Activated CD4-positive, alpha-beta T cell treated with anti-CD3 and anti-CD28 coated beads, Interleukin-2, amount 50 U/mL, for 24 hours (primary cell): ENCODE measurements around the gene XAB2.

Experiments
- DNase-seq, 2 donors: peaks; one replicate each; pipeline ENCODE4 v3.0.0-alpha.2; 2020; ENCODE audit warnings: low read depth in 1 of 2, low spot score in 1 of 2

Gene XAB2

GRCh38 chr19:7612282-7613274, 16.8 kb downstream of the XAB2 start:
- no peak for DNase-seq

- no peak for DNase-seq
Observed at GRCh38 chr19:7611541-7612279, 17.6 kb downstream of the XAB2 start.

DNA sequence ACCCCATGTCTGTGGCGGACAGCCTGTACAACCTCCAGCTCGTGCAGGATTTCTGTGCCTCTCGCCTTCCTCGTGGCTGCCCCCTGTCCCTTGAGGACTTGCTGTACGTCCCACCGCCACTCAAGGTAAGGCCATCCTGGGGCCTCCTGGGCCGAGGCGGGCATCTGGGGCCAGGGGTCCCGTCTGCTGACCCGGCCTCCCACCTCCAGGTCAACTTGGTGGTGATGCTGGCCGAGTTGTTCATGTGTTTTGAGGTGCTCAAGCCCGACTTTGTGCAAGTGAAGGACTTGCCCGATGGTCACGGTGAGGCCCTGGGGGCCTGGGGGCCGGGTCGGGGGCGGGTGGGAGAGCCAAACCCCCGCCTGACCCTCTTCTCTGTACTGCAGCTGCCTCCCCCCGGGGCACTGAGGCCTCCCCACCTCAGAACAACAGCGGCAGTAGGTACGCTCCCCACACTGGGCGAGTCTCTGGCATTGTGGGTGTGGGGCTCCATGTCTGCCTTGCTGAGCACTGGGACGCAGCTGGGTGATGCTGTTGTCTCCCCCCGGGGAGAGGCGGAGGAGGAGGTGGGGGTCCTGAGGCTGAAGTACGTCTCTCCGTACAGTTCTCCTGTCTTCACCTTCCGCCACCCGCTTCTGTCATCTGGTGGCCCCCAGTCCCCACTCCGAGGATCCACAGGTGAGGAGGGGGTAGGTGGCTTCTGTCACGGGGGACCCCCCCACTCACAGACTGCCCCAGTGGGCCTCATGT, 18.7 kb downstream of the XAB2 start:
- no peak for DNase-seq

- DNase-seq, result no peak
Observed at GRCh38 chr19:7607874-7608560, 21.3 kb downstream of the XAB2 start.

DNA sequence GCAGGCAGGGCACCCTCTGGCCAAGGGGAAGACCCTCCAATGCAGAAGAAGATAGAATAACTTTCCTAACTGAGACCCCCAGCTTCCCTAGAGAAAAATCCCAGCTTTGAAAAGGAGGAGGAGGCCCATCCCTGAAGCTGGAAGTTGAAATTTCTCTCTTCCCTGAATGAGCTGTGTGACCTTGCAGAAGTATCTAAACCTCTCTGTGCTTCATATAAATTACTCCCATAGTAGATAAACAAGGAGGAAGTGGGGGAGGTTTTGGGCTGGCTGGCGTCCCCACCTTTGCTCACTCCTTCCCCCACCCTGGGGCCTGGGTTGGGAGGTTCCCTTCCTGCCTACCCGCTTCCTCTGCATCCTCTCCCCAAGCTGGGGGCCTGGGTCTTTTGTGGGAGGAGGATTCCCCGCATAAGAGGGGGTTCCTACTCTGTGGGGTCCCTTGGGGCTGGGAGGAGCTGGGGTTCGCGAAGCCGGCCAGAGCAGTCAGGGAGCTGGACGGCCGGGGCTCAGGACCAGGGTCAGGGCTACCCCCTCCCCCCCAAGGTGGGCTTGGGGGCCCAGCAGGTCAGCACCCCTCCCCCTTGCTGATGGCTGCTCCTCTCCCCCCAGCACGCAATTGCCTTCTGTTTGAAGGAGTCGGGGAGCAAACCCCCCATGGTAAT, 22.0 kb downstream of the XAB2 start:
- DNase-seq, result no peak

DNA sequence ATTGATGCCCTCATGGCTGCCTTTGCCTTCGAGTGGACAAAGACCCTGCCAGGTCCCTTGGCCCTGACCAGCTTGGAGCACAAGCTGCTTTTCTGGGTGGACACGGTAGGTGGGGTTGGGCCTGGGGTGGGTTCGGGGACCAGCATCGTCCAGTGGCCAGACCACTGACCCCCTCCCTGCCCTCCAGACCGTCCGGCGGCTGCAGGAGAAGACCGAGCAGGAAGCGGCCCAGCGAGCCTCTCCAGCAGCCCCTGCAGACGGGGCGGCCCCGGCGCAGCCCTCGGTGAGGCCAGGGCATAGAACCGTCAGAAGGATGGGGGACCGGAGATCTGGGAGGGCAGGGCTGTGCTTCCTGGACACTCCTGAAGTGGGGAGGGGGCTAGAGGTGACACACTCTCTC, 23.1 kb downstream of the XAB2 start:
- DNase-seq, result no peak

GRCh38 chr19:7605490-7606222, 23.7 kb downstream of the XAB2 start:
- no peak for DNase-seq

- no peak for DNase-seq
Observed at GRCh38 chr19:7603919-7604318, 25.4 kb downstream of the XAB2 start.

DNA sequence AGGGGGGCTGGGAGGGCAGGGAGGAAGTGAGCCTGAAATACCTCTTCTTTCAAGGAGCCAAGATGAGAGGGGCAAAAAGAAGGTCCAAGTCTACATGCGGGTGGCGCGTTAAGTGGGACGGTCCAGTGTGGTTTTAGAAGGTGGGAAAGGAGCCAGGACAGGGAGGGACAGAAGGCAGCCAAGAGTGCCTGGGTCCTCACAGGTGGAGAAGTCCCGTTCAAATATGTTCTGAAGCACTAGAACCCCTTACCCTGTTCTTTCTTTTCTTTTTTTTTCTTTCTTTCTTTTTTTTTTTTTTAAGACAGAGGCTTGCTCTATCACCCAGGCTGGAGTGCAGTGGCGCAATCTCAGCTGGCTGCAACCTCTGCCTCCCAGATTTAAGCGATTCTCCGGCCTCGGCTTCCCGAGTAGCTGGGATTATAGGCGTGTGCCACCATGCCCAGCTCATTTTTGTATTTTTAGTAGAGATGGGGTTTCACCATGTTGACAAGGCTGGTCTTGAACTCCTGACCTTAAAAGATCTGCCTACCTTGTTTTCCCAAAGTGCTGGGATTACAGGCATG, 26.3 kb downstream of the XAB2 start:
- DNase-seq, result no peak

GRCh38 chr19:7602240-7602934, 27.0 kb downstream of the XAB2 start:
- DNase-seq, result no peak

- DNase-seq, result no peak
Observed at GRCh38 chr19:7600721-7601120, 28.6 kb downstream of the XAB2 start.

GRCh38 chr19:7598180-7598579, 31.2 kb downstream of the XAB2 start:
- no peak for DNase-seq

DNA sequence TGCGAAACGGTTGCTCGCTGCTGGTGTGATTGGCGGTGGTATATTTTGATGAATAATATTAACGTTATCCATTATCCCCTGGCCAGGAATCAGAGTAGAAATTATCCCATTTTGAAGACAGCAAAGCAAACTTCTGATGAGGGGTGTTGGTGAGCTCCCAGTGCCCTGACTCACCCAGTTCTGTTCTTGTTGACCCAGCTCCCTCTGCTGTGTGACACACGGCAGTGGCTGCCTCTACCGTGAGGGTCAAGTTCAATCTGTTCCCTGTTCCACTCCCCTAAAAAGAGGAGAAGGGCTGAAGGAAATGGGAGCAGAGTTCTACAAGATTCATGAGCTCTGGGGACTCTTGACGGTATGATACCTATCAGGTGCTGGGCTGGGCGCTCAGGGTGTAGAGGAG, 31.7 kb downstream of the XAB2 start:
- no peak for DNase-seq

DNA sequence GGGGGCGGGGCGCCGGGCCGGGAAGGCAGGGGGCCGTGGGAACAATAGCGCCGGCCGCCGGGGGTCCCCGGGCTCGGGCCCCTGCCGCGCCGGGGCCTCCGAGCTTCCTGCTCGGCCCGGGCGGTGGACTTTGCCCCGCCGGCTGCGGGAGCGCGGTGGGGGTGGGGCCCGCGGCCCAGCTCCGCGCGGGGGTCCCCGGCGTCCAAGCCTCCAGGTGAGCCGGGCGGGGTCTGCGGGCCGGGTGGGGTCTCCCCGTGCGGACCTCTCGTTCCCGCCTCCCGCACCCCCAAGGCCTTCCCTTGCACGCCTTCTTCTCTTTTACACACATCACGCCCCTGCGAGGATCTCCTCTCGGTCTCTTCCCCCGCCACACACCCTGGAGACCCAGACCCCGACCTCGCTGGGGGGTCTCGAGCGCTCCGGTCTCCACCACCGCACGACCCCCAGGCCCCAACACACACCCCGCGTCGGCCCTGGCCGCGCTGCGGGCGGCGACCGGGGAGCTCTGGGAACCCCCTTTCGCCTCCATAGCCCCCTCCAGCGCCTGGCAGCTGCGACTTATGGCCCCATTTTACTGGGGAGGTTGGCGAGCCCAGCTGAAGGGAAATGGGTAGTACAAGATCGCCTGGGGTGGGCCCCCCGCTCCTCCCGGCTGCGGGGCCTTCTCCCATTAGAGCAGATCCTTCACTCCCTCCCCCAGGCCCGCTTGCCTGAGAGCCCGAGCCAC, 33.0 kb downstream of the XAB2 start:
- no peak for DNase-seq

DNA sequence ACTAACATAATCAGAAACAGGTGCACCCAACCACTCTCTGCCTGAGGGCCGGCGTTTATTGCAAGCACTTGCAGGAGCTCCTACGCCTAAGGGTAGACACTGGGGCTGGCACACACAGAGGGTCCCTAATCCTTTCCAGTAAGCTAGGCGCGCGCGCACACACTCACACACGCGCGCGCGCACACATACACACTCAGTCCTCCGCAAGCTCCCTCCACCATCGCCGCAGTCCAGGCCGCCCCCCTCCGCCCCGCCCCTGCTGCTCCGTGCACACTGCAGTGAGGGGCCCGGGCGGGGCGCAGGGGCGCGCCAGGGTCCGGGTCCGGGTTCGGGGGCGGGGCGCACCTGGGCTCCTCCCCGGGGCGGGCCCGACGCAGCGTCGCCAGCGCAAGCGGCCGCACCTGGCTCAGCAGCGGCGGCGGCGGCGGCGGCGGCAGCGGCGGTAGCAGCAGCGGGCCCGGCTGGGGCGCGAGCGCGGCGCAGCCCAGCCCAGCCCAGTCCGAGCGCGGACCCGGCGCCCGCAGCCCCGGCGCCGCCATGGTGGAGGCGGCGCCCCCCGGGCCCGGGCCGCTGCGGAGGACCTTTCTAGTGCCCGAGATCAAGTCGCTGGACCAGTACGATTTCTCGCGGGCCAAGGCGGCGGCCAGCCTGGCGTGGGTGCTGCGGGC, 33.7 kb downstream of the XAB2 start, which contains the start of gene CAMSAP3:
TSS of gene CAMSAP3 (plus strand) at position 398 of the 668 bp plus-strand sequence. CDS start at position 538, 140 bp downstream.
- no peak for DNase-seq

DNA sequence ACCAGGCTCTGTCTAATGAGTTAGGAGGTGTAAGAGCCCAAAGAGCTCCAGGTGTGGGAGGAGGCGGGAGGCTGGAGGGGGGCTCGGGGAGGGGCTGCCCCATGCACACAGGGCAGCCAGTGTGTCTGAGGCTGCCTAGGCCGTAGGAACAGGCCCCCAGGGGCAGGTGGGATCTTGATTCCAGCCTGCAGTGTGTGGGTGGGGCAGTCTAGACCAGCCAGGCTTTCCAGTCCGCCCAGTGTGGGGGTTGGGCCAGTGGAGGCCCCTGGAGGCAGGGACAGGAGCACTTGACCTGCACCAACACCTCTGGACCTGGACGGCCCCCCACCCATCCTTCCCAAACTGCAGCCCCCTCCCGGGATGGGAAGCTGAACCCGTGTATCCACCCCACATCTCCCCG, 39.1 kb downstream of the XAB2 start:
- DNase-seq, result no peak

GRCh38 chr19:7589822-7590221, 39.5 kb downstream of the XAB2 start:
- DNase-seq, result no peak
